Tibial nerve (tissue), 3 donors: ENCODE data around the gene MORC2.

Experiments
- CTCF ChIP-seq, 5 experiments: fragments of 200-600 bp in 3 of 5; fragments of 450-650 bp in 2 of 5; sonication (generic) in 3 of 5; IDR thresholded peaks; one replicate each; pipeline ENCODE4 v1.5.1; 2016 to 2019; ENCODE audit warnings: antibody characterized with exemption in 5 of 5, mild to moderate bottlenecking in 3 of 5, moderate library complexity in 2 of 5
- POLR2A ChIP-seq, 2 donors: fragments of 450-650 bp; IDR thresholded peaks; one replicate each; pipeline ENCODE4 v1.6.1; 2017; ENCODE audit warnings: antibody characterized with exemption in 2 of 2, mild to moderate bottlenecking in 2 of 2, moderate library complexity in 2 of 2

DNA sequence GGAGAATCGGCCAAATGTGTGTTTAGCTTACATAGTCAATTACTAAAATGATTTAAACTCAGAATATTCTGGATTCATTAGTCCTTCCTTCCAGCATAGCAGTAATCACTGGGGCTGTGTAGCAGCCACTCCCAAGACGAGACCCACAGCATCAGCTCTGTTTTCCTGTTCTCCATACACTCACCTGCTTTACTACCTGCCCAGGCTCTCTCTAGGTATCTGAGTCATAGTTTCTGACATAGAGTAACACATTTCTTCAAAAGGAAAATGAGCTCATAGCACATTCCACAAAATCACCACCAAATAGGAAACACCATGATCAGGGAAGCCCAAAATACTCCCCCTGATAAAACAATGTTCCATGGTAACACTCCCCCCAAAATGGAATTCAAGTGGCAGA, 22.9 kb downstream of the MORC2 start:
- TF ChIP-seq CTCF (IDR thresholded peaks at IDR 0.05) (no peak), POLR2A (IDR thresholded peaks at IDR 0.05) (no peak)
